HL-60/S4 treated with retinoic acid at 250 ng/mL for 4 days and 3 days (cell line): Measurements from ENCODE around the gene TBC1D22A.

Source experiments
- in situ Hi-C: fragments of 300-500 bp; cut with MboI; formaldehyde crosslinking; loops from 2 replicates; pipeline ENCODE4 v1.7.0; 2022; ENCODE audit warnings: low sequenced_read_pairs

The TBC1D22A gene

DNA sequence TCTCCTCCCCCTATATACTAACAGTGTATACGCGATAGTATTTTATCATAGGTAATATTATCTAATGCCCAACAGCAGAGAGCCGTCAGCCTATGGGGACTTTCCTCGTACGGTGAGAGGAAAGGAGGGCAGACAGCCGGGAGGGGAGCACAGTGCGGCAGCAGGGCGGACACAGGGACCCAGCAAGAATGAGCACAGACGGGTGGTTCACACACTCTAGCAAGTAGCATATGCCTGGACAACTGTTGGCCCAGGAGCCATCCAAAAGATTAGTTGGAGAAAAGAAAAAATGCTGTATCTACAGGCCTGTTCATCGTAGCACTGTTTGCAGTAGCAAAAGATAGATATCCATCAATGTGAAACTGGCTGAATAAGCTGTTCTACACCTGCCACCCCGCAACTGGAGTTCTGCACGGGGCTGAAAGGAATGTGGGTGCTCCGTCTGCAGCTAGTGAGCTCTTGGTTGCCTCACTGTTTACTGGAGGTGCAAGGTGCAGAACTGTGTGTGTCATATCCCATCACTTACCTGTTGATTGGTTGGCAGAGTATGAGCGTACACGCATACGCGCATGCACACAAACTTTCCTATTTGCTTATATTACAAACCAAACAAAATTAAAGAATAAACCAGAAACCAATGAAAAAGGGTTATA lies 324.3 kb downstream of the TBC1D22A start:
- in situ Hi-C loops = no loop called here

DNA sequence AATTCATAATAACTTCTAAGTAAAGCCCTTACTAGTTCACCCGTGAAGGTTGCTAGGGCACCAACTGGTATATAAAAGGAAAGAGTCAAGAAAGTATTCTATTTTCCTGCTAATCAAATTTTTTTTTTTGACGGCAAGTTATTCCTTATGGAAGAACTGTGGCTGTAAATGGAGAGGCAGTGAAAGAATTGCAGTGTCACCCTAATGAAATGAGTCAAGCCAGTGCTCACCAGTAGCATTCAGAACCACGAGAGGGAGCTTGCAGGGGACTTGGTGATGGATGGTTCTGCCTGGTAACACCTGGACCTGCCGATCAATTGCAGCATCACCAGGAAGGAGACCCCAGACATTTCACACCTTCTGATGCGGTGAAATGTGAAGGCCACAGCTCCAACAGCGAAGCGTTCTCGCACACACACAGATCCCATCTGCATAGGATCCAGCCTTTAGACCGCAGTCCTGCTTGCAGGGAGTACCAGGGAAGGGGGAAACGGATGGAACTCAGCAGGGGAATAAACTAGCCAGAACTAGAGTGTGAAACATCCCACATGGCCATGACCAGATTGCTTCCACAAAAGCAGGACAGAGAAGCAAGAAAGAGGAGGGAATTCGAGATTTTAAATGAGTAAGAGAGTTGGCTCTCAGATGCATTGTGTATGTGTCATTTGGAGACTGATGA lies 326.2 kb downstream of the TBC1D22A start:
- in situ Hi-C loops = no loop called here

- in situ Hi-C loops = no loop called here
Observed at GRCh38 chr22:47089374-47089773, 326.9 kb downstream of the TBC1D22A start.

GRCh38 chr22:47089796-47090460 lies 327.5 kb downstream of the TBC1D22A start:
- in situ Hi-C loops = no loop called here

DNA sequence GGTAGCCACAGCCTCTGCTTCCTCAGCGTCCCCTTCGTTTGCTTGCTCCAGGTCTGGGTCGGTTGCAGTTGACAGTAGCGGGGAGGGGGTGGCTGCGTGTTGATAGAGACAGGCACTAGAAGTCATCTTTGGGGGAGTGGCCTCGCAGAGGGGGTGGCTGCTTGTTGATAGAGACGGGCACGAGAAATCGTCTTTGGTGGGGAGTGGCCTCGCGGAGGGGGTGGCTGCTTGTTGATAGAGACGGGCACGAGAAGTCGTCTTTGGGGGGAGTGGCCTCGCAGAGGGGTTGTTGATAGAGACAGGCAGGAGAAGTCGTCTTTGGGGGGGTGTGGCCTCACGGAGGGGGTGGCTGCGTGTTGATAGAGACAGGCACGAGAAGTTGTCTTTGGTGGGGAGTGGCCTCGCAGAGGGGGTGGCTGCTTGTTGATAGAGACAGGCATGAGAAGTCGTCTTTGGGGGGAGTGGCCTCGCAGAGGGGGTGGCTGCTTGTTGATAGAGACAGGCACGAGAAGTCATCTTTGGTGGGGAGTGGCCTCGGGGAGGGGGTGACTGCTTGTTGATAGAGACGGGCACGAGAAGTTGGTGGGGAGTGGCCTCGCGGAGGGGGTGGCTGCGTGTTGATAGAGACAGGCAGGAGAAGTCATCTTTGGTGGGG lies 328.3 kb downstream of the TBC1D22A start:
- in situ Hi-C loops = no loop called here

DNA sequence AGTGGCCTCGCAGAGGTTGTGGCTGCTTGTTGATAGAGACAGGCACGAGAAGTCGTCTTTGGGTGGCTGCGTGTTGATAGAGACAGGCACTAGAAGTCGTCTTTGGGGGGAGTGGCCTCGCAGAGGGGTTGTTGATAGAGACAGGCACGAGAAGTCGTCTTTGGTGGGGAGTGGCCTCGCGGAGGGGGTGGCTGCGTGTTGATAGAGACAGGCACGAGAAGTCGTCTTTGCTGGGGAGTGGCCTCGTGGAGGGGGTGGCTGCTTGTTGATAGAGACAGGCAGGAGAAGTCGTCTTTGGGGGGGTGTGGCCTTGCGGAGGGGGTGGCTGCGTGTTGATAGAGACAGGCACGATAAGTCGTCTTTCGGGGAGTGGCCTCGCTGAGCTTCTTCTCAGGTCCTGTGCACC lies 328.8 kb downstream of the TBC1D22A start:
- in situ Hi-C loops = no loop called here

DNA sequence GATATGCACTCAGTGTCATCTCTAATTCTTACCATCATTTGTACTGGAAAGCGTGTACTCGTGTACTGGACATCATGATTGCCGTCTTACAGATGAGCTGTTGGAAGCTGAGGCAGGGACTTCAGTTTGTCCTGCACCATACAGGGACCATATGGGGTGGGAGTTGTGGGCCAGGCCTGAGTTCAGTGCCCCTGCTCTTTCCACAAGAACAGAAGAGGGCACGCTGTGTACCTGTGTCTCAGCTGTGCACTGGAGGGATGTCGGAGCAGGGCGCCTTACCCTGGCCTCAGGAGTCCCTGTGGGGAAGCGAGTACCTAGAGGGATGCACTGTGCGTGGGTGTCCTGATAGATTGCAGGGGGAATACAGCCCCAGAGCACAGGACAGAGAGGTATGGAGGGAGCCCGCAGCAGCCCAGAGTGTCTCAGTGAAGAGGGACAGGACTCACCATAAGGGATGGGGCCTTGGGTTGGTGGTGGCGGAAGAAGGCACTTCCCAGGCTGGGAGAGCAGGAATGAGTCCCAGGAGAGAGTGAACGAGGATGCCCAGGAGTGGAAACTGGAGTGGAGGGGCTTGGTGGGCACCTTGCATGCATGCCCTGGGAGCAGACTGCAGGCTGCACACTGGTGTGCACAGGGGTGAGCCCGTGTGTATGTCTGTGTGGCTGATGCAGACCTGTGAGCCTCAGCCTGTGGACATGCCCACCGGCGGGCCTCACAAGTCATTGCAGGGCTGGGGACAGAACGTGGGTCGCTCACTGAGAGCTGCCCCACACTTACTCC lies 329.7 kb downstream of the TBC1D22A start:
- in situ Hi-C loops = no loop called here

DNA sequence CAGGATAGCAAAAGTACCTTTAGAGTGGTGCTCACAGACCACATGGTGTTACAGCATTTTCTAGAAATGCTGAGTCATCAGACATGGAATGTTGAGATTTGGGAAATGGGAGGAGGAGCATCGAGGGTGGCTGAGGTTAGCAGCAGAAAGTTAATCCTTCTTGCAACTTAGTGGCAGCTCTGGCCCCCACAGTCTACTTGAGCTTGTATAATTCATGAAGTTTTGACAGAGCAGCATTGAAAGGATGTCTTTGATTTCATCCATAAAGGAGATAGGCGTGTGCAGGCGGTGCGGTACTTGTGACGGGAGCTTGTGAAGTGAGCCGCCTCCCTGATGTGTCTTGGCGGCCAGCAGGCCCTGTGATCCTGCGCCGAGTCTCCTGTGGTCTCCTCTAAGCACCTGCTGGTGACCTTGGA lies 330.5 kb downstream of the TBC1D22A start:
- in situ Hi-C loops = no loop called here

DNA sequence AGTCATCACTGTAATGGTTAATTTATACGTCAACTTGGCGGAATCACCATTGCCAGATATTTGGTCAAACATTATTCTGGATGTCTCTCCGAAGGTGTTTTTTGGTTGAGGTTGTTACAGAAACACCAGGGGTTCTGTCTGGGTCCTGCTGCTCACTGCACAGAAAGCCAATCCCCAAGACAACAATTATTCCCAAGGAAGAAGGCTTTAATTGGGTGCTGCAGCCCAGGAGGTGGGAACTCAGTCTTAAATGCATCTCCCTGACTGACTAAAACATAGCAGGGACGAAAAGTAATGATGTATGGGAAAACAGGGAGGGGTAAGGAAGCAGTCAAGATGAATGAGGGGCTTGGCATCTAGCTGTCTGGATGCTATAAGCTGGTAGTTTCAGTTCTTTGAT lies 331.3 kb downstream of the TBC1D22A start:
- in situ Hi-C loops = no loop called here

- in situ Hi-C loops = no loop called here
Observed at GRCh38 chr22:47094861-47095330, 332.4 kb downstream of the TBC1D22A start.

- in situ Hi-C loops = no loop called here
Observed at GRCh38 chr22:47095395-47096122, 333.1 kb downstream of the TBC1D22A start.

DNA sequence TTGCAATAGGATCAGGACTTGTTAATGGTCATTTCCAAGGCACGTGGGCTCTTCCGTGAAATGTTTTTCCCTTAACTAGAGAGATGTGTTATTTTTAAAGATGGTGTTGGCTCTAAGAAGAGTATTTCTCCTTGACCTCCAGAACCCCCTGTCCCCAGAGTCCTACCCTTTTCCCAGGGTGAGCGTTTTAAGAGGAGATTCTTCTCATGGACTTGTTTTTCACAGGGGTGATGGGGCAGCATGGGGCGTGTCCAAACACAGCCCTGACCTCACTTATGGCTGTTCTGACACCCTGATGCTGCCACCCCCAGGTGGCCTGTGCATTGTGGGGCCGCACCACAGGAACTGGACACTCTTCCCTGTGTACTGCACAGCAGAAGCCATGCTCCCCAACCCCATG lies 335.7 kb downstream of the TBC1D22A start:
- in situ Hi-C loops = no loop called here

GRCh38 chr22:47098554-47098953 lies 336.1 kb downstream of the TBC1D22A start:
- in situ Hi-C loops = no loop called here

DNA sequence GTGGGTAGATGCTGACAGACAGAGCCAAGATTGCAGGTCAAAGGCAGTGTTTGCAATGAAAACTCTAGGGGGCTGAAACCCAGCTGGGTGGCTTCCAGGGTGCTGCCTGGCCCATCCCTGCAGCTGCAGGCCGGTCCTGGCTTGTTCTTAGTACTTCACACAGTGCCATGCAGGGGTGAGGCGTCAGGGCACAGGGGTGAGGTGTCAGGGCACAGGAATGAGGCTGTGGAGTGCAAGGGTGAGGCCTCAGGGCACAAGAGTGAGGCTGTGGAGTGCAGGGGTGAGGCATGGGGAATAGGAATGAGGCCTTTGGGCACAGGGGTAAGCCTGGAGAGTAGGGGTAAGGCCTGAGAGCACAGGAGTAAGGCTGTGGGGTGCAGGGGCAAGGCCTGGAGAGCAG lies 337.6 kb downstream of the TBC1D22A start:
- in situ Hi-C loops = no loop called here

- in situ Hi-C loops = no loop called here
Observed at GRCh38 chr22:47100646-47101200, 338.3 kb downstream of the TBC1D22A start.

DNA sequence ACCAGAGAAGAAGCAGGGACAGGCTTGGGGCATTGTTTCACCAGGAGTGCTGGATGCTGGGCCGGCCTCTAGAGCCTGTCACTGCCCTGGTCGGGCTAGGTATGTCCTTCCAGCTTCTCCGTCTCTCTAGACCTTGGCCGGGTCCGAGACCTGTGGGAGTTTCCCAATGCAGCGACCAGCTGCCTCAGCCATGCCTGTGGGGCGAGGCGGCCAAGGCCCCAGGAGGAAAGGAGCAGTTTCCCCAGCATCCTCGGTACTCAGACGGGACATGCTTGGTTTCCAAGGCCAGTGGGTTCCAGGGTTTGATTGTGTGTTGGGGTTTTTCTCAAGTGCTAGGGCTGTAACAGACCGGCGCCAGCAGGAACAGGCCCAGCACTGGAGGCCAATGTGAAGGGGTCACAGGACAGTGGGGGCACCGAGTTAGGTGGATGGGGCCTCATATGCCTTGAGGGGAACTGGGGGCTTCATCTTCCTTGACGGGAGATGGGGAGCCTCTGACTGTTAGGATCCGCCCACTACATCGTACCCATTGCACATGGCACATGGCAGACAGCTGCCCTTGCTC lies 339.0 kb downstream of the TBC1D22A start:
- in situ Hi-C loops = no loop called here

GRCh38 chr22:47102081-47102480 lies 339.6 kb downstream of the TBC1D22A start:
- in situ Hi-C loops = no loop called here

GRCh38 chr22:47102648-47103047 lies 340.2 kb downstream of the TBC1D22A start:
- in situ Hi-C loops = no loop called here

- in situ Hi-C loops = no loop called here
Observed at GRCh38 chr22:47105085-47105484, 342.6 kb downstream of the TBC1D22A start.
